Neural cell (in vitro differentiated cells): Measurements from ENCODE around the gene CD80. TPM values are rescaled to one million over a fixed set of nuclear protein-coding genes. Genes with fewer than 3 reads are reported as not detected.

Experiments used
- H2AFZ ChIP-seq: fragments of 200-600, 300-800 bp; sonication (generic), shearing (Covaris generic); 2 replicates; pipeline ENCODE4 v1.6.0; 2014; ENCODE audit warnings: low read depth, mild to moderate bottlenecking, antibody characterized with exemption, low read length, moderate library complexity
- H3F3A ChIP-seq: fragments of 200-600 bp; shearing (Covaris generic); 2 replicates; pipeline ENCODE4 v1.6.1; 2016; ENCODE audit warnings: mild to moderate bottlenecking, moderate library complexity, mixed read lengths, antibody characterized with exemption, low read length; ENCODE audit not compliant: insufficient read depth, poor library complexity, severe bottlenecking
- H3K27ac ChIP-seq: fragments of 200-600, 300-800 bp; sonication (generic), shearing (Covaris generic); 2 replicates; pipeline ENCODE4 v1.5.1; 2014; ENCODE audit warnings: mild to moderate bottlenecking, low read length, moderate library complexity
- H3K27me3 ChIP-seq: fragments of 300-800, 200-600 bp; sonication (generic), shearing (Covaris generic); 2 replicates; pipeline ENCODE4 v1.6.0; 2014; ENCODE audit warnings: mild to moderate bottlenecking, low read depth, low read length, moderate library complexity; ENCODE audit not compliant: insufficient read depth
- H3K36me3 ChIP-seq: fragments of 300-800, 200-600 bp; sonication (generic), shearing (Covaris generic); 2 replicates; pipeline ENCODE4 v1.5.1; 2014; ENCODE audit warnings: mild to moderate bottlenecking, antibody characterized with exemption, low read length, moderate library complexity; ENCODE audit not compliant: insufficient read depth
- H3K4me2 ChIP-seq: fragments of 300-800, 200-600 bp; sonication (generic), shearing (Covaris generic); 2 replicates; pipeline ENCODE4 v1.6.0; 2014; ENCODE audit warnings: mild to moderate bottlenecking, low read length
- H3K4me3 ChIP-seq: fragments of 300-800, 200-600 bp; sonication (generic), shearing (Covaris generic); 2 replicates; pipeline ENCODE4 v1.5.1; 2014; ENCODE audit warnings: mild to moderate bottlenecking, low read length, moderate library complexity
- H3K79me2 ChIP-seq: fragments of 200-600 bp; shearing (Covaris generic); replicated peaks from 2 replicates; pipeline ENCODE4 v1.6.0; 2014; ENCODE audit warnings: mild to moderate bottlenecking, low read length, moderate library complexity; ENCODE audit not compliant: insufficient read depth
- H3K9ac ChIP-seq: fragments of 300-800, 200-600 bp; sonication (generic), shearing (Covaris generic); 2 replicates; pipeline ENCODE4 v1.6.1; 2016; ENCODE audit warnings: mild to moderate bottlenecking, low read length, mixed read lengths
- H3K9me2 ChIP-seq: fragments of 200-600 bp; shearing (Covaris generic); 2 replicates; pipeline ENCODE4 v1.6.1; 2016; ENCODE audit warnings: mild to moderate bottlenecking, low read length, mixed read lengths; ENCODE audit not compliant: insufficient read depth
- H3K9me3 ChIP-seq: fragments of 200-600, 300-800 bp; sonication (generic), shearing (Covaris generic); 2 replicates; pipeline ENCODE4 v1.6.1; 2016; ENCODE audit warnings: mild to moderate bottlenecking, mixed run types, low read length, moderate library complexity, mixed read lengths
- H4K20me1 ChIP-seq: fragments of 200-600 bp; shearing (Covaris generic); 2 replicates; pipeline ENCODE4 v1.6.1; 2016; ENCODE audit warnings: mild to moderate bottlenecking, mixed run types; ENCODE audit not compliant: insufficient read depth
- EP300 ChIP-seq: fragments of 450-650 bp; conservative IDR thresholded peaks from 2 replicates; pipeline ENCODE4 v1.6.1; 2014; ENCODE audit warnings: antibody characterized with exemption, mild to moderate bottlenecking, moderate library complexity; ENCODE audit not compliant: poor library complexity, severe bottlenecking
- EZH2 ChIP-seq: fragments of 200-600, 300-800 bp; shearing (Covaris generic), sonication (generic); IDR thresholded peaks from 2 replicates; pipeline ENCODE4 v1.6.1; 2014; ENCODE audit warnings: antibody characterized with exemption, low read length, borderline replicate concordance, mild to moderate bottlenecking; ENCODE audit not compliant: insufficient read depth, poor library complexity, severe bottlenecking
- MXI1 ChIP-seq: fragments of 450-650 bp; conservative IDR thresholded peaks from 2 replicates; pipeline ENCODE4 v1.6.1; 2014; ENCODE audit warnings: antibody characterized with exemption, mild to moderate bottlenecking; ENCODE audit not compliant: poor library complexity, severe bottlenecking
- POLR2AphosphoS5 ChIP-seq: IDR thresholded peaks from 2 replicates; pipeline ENCODE4 v1.6.1; 2012
- RAD21 ChIP-seq: fragments of 450-650 bp; conservative IDR thresholded peaks from 2 replicates; pipeline ENCODE4 v1.6.1; 2014; ENCODE audit warnings: antibody characterized with exemption, mild to moderate bottlenecking, moderate library complexity
- SMC3 ChIP-seq: fragments of 450-650 bp; conservative IDR thresholded peaks from 2 replicates; pipeline ENCODE4 v1.6.1; 2014; ENCODE audit warnings: antibody characterized with exemption, mild to moderate bottlenecking, moderate library complexity; ENCODE audit not compliant: poor library complexity
- TAF1 ChIP-seq: IDR thresholded peaks from 2 replicates; pipeline ENCODE4 v1.6.1; 2012; ENCODE audit warnings: low read depth
- polyA plus RNA-seq: library from polyadenylated mRNA; depleted of rRNA; stranded (reverse); fragments of >200 nt; gene quantifications from 2 replicates; pipeline ENCODE4 v1.2.3, GENCODE V29; 2014
- TF ChIP-seq, protein P1 (sequence below): IDR thresholded peaks from 2 replicates; pipeline ENCODE4 v1.6.1; 2012; ENCODE audit warnings: borderline replicate concordance
- TF ChIP-seq, protein P2 (sequence below): fragments of 450-650 bp; IDR thresholded peaks from 2 replicates; pipeline ENCODE4 v1.5.1; 2014; ENCODE audit warnings: antibody characterized with exemption, mild to moderate bottlenecking, moderate library complexity; ENCODE audit not compliant: poor library complexity, severe bottlenecking

The CD80 gene
- polyA plus RNA-seq, 1 donor from 2014 or later, result not detected

DNA sequence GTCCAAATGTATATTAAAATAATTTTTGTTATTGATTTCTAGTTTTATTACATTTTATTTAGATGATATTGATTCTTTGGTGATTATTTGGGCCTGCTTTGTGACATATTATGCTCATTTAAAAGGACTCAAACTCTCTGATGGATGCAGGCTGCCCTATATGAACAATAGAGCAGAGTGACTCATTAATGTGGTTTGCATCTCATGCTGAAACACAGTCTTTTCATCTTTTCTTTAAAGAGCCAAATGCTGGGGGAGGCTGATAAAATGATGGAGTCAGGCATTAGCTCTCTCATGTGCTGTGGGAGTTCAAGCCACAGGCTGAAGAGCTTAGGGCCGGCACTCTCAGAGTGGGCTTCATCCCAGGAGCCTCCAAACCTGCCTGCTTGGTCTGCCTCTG, 45.5 kb upstream of the CD80 start:
- Histone ChIP-seq H3K9me3 (no peaks in the 10 kb centered on the region), H3K9me2 (no peaks in the 10 kb centered on the region), H3K36me3 (no peaks in the 10 kb centered on the region), H3K79me2 (no peaks in the 10 kb centered on the region), H3K9ac (no peak overlapping the region), H3F3A (no peaks in the 10 kb centered on the region), H2AFZ (no peak overlapping the region), H3K27ac (no peak overlapping the region), H3K4me3 (no peak overlapping the region), H3K27me3 (no peaks in the 10 kb centered on the region), H3K4me2 (no peak overlapping the region), H4K20me1 (no peaks in the 10 kb centered on the region)
- TF ChIP-seq, protein P1, sequence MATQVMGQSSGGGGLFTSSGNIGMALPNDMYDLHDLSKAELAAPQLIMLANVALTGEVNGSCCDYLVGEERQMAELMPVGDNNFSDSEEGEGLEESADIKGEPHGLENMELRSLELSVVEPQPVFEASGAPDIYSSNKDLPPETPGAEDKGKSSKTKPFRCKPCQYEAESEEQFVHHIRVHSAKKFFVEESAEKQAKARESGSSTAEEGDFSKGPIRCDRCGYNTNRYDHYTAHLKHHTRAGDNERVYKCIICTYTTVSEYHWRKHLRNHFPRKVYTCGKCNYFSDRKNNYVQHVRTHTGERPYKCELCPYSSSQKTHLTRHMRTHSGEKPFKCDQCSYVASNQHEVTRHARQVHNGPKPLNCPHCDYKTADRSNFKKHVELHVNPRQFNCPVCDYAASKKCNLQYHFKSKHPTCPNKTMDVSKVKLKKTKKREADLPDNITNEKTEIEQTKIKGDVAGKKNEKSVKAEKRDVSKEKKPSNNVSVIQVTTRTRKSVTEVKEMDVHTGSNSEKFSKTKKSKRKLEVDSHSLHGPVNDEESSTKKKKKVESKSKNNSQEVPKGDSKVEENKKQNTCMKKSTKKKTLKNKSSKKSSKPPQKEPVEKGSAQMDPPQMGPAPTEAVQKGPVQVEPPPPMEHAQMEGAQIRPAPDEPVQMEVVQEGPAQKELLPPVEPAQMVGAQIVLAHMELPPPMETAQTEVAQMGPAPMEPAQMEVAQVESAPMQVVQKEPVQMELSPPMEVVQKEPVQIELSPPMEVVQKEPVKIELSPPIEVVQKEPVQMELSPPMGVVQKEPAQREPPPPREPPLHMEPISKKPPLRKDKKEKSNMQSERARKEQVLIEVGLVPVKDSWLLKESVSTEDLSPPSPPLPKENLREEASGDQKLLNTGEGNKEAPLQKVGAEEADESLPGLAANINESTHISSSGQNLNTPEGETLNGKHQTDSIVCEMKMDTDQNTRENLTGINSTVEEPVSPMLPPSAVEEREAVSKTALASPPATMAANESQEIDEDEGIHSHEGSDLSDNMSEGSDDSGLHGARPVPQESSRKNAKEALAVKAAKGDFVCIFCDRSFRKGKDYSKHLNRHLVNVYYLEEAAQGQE, result no peak
- TF ChIP-seq POLR2AphosphoS5 (no peak), TAF1 (no peak), EZH2 (no peak), SMC3 (no peak), RAD21 (no peak), EP300 (no peak), MXI1 (no peak)
- TF ChIP-seq, protein P2, sequence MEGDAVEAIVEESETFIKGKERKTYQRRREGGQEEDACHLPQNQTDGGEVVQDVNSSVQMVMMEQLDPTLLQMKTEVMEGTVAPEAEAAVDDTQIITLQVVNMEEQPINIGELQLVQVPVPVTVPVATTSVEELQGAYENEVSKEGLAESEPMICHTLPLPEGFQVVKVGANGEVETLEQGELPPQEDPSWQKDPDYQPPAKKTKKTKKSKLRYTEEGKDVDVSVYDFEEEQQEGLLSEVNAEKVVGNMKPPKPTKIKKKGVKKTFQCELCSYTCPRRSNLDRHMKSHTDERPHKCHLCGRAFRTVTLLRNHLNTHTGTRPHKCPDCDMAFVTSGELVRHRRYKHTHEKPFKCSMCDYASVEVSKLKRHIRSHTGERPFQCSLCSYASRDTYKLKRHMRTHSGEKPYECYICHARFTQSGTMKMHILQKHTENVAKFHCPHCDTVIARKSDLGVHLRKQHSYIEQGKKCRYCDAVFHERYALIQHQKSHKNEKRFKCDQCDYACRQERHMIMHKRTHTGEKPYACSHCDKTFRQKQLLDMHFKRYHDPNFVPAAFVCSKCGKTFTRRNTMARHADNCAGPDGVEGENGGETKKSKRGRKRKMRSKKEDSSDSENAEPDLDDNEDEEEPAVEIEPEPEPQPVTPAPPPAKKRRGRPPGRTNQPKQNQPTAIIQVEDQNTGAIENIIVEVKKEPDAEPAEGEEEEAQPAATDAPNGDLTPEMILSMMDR, result no peak

DNA sequence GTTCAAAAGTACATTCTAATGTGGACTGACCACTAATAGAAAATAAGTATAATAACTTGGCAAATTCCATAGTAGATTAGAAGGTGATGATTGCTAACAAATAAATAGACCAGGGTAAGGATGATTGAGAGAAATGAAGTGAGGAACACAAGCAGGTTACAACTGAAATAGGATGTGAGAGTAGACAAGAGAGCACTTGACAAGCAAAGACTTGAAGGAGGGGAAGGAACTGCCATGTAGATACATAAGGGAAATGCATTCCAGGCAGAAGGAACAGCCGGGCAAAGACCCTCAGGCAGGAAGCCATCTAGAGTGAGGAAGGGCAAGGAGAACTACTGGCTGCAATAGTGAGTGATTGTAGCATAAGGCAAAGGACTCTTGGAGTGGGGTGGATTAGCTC, 43.3 kb upstream of the CD80 start:
- no peaks in the 10 kb centered on the region for H4K20me1 ChIP-seq
- H3K4me3 ChIP-seq, result no peak overlapping the region
- no peak for TF ChIP-seq POLR2AphosphoS5
- TF ChIP-seq SMC3, result no peak
- TF ChIP-seq, protein P1, result no peak
- TF ChIP-seq MXI1, result no peak
- TF ChIP-seq RAD21, result no peak
- no peaks in the 10 kb centered on the region for H3K79me2 ChIP-seq
- no peaks in the 10 kb centered on the region for H3K36me3 ChIP-seq
- H3K27ac ChIP-seq, result no peak overlapping the region
- no peaks in the 10 kb centered on the region for H3F3A ChIP-seq
- no peak overlapping the region for H3K4me2 ChIP-seq
- no peaks in the 10 kb centered on the region for H3K27me3 ChIP-seq
- no peak overlapping the region for H3K9ac ChIP-seq
- no peak overlapping the region for H2AFZ ChIP-seq
- H3K9me3 ChIP-seq, result no peaks in the 10 kb centered on the region
- H3K9me2 ChIP-seq, result no peaks in the 10 kb centered on the region
